H1 (cell line): Measurements from ENCODE around the gene NUBP2. TPM values are rescaled to one million over a fixed set of nuclear protein-coding genes. Genes with fewer than 3 reads are reported as not detected.

Source experiments
- CTCF ChIA-PET: fragments of 300-600 bp; sonication (Branson Sonifier 250); formaldehyde crosslinking; loops from one replicate; lab custom pipeline; 2021; ENCODE audit not compliant: partially characterized antibody; lab: Charles Lee
- POLR2A ChIA-PET: fragments of 300-600 bp; sonication (Branson Sonifier 250); formaldehyde crosslinking; loops from one replicate; lab custom pipeline; 2021; ENCODE audit warnings: inconsistent platforms; ENCODE audit not compliant: partially characterized antibody; lab: Charles Lee
- DNase-seq, 2 experiments: peaks; one replicate each; pipeline versions ENCODE4 v3.0.0 to v3.0.0-alpha.2; 2010 to 2022; ENCODE audit warnings: low spot score in 2 of 2, low read depth in 1 of 2, mixed read lengths in 1 of 2
- FAIRE-seq: peaks from 2 replicates; lab custom pipeline; 2011; peaks lifted over from hg19 to GRCh38; lab: Jason Lieb, UNC
- H2AFZ ChIP-seq: 2 replicates; pipeline ENCODE4 v1.8.1; 2012; ENCODE audit warnings: low read length, inconsistent platforms
- H2AK5ac ChIP-seq: 2 replicates; pipeline ENCODE4 v1.6.1; 2013; ENCODE audit warnings: low read depth, low read length
- H2BK120ac ChIP-seq: replicated peaks from 2 replicates; pipeline ENCODE3; 2013; ENCODE audit warnings: low read depth, low read length, inconsistent platforms
- H2BK12ac ChIP-seq: 2 replicates; pipeline ENCODE4 v1.6.1; 2013; ENCODE audit warnings: low read depth, low read length
- H2BK15ac ChIP-seq: 2 replicates; pipeline ENCODE4 v1.6.1; 2013; ENCODE audit warnings: low read length
- H2BK20ac ChIP-seq: 2 replicates; pipeline ENCODE4 v1.6.1; 2013; ENCODE audit warnings: low read length
- H2BK5ac ChIP-seq: 2 replicates; pipeline ENCODE4 v1.6.1; 2013; ENCODE audit warnings: low read depth, low read length
- H3K14ac ChIP-seq: 2 replicates; pipeline ENCODE4 v1.6.1; 2013; ENCODE audit warnings: inconsistent platforms; ENCODE audit not compliant: insufficient read length
- H3K18ac ChIP-seq: 2 replicates; pipeline ENCODE4 v1.6.1; 2013; ENCODE audit warnings: low read length; ENCODE audit errors: extremely low read depth
- H3K23ac ChIP-seq: 2 replicates; pipeline ENCODE4 v1.6.1; 2013; ENCODE audit warnings: inconsistent platforms; ENCODE audit not compliant: insufficient read length
- H3K23me2 ChIP-seq: 2 replicates; pipeline ENCODE4 v1.6.1; 2013; ENCODE audit warnings: low read depth, low read length
- H3K27ac ChIP-seq: 2 replicates; pipeline ENCODE4 v1.6.1; 2011; ENCODE audit warnings: low read depth, low read length, inconsistent platforms
- H3K27me3 ChIP-seq, 4 experiments: replicated peaks in 1 of 4; 1 replicate in 1 of 4; 2 replicates in 3 of 4; pipeline versions ENCODE4 v1.6.1 to v1.8.1; 2011 to 2013; ENCODE audit warnings: low read length in 3 of 4, mild to moderate bottlenecking in 3 of 4, inconsistent platforms in 2 of 4, mixed read lengths in 2 of 4, moderate library complexity in 1 of 4; ENCODE audit not compliant: control insufficient read depth in 3 of 4, insufficient read depth in 3 of 4; ENCODE audit errors: extremely low read depth in 1 of 4
- H3K36me3 ChIP-seq, 4 experiments: 2 replicates each; pipeline versions ENCODE4 v1.6.1 to v1.8.1; 2011 to 2013; ENCODE audit warnings: mild to moderate bottlenecking in 4 of 4, low read length in 3 of 4, moderate library complexity in 2 of 4, control low read depth in 1 of 4, inconsistent platforms in 1 of 4; ENCODE audit not compliant: insufficient read depth in 4 of 4, control insufficient read depth in 2 of 4
- H3K4ac ChIP-seq: replicated peaks from 2 replicates; pipeline ENCODE3; 2013; ENCODE audit warnings: low read length, low read depth, mixed read lengths, inconsistent platforms; ENCODE audit not compliant: insufficient read length
- H3K4me1 ChIP-seq, 4 experiments: replicated peaks in 1 of 4; 1 replicate in 1 of 4; 2 replicates in 3 of 4; pipeline versions ENCODE4 v1.6.1 to v1.8.1; 2011 to 2013; ENCODE audit warnings: low read length in 3 of 4, inconsistent platforms in 2 of 4, mixed read lengths in 1 of 4; ENCODE audit not compliant: insufficient read depth in 4 of 4, control insufficient read depth in 3 of 4
- H3K4me2 ChIP-seq, 2 experiments: 2 replicates each; pipeline versions ENCODE4 v1.6.1 to v1.8.1; 2011 to 2013; ENCODE audit warnings: low read depth in 2 of 2, low read length in 2 of 2, control low read depth in 1 of 2, inconsistent platforms in 1 of 2, mild to moderate bottlenecking in 1 of 2; ENCODE audit not compliant: insufficient read depth in 1 of 2
- H3K4me3 ChIP-seq, 4 experiments: fragments of 200-600, 300-600 bp in 1 of 4; sonication (generic), shearing (Covaris generic), sonication (Bioruptor Twin) in 1 of 4; 2 replicates each; pipeline versions ENCODE4 v1.5.1 to v1.8.1; 2011 to 2016; ENCODE audit warnings: low read length in 4 of 4, low read depth in 3 of 4, control low read depth in 2 of 4, inconsistent platforms in 2 of 4, mild to moderate bottlenecking in 2 of 4, mixed read lengths in 1 of 4, moderate library complexity in 1 of 4; ENCODE audit not compliant: insufficient read depth in 2 of 4; ENCODE audit errors: extremely low read depth in 1 of 4
- H3K56ac ChIP-seq: replicated peaks from 2 replicates; pipeline ENCODE3; 2013; ENCODE audit warnings: low read depth, mild to moderate bottlenecking, mixed read lengths, low read length, inconsistent platforms; ENCODE audit not compliant: insufficient read length
- H3K79me1 ChIP-seq: 2 replicates; pipeline ENCODE4 v1.6.1; 2013; ENCODE audit warnings: low read depth, low read length, control low read depth
- H3K79me2 ChIP-seq, 2 experiments: 2 replicates each; pipeline versions ENCODE4 v1.6.1 to v1.8.1; 2012 to 2013; ENCODE audit warnings: low read length in 2 of 2, mild to moderate bottlenecking in 2 of 2, inconsistent platforms in 1 of 2; ENCODE audit not compliant: insufficient read depth in 2 of 2, control insufficient read depth in 1 of 2
- H3K9ac ChIP-seq, 4 experiments: replicated peaks in 1 of 4; 1 replicate in 1 of 4; 2 replicates in 3 of 4; pipeline versions ENCODE4 v1.6.1 to v1.8.1; 2011 to 2013; ENCODE audit warnings: low read depth in 3 of 4, low read length in 3 of 4, control low read depth in 2 of 4, mild to moderate bottlenecking in 2 of 4, moderate library complexity in 2 of 4, inconsistent platforms in 1 of 4; ENCODE audit errors: extremely low read depth in 1 of 4
- H3K9me3 ChIP-seq, 2 experiments: 2 replicates each; pipeline versions ENCODE4 v1.6.1 to v1.8.1; 2012 to 2013; ENCODE audit warnings: mild to moderate bottlenecking in 2 of 2, moderate library complexity in 2 of 2, control low read depth in 1 of 2, inconsistent platforms in 1 of 2, low read depth in 1 of 2, low read length in 1 of 2, mixed read lengths in 1 of 2; ENCODE audit not compliant: insufficient read depth in 2 of 2
- H4K20me1 ChIP-seq, 2 experiments: replicated peaks in 1 of 2; 2 replicates each; pipeline versions ENCODE3 to v1.8.1; 2011 to 2013; ENCODE audit warnings: inconsistent platforms in 2 of 2, low read length in 2 of 2, mild to moderate bottlenecking in 1 of 2; ENCODE audit not compliant: insufficient read depth in 2 of 2, control insufficient read depth in 1 of 2
- H4K5ac ChIP-seq: 2 replicates; pipeline ENCODE4 v1.6.1; 2013; ENCODE audit warnings: low read length, low read depth, mixed read lengths, inconsistent platforms; ENCODE audit not compliant: insufficient read length
- H4K8ac ChIP-seq: 2 replicates; pipeline ENCODE4 v1.8.0; 2013; ENCODE audit warnings: mild to moderate bottlenecking, moderate library complexity, low read length, inconsistent platforms; ENCODE audit not compliant: insufficient read depth; ENCODE audit errors: extremely low read depth
- H4K91ac ChIP-seq: replicated peaks from 2 replicates; pipeline ENCODE3; 2013; ENCODE audit warnings: low read length, mixed read lengths, inconsistent platforms; ENCODE audit not compliant: insufficient read length
- ATF2 ChIP-seq: IDR thresholded peaks from 2 replicates; pipeline ENCODE4 v1.6.1; 2012; ENCODE audit warnings: low read length, inconsistent platforms
- BACH1 ChIP-seq: IDR thresholded peaks from 2 replicates; pipeline ENCODE4 v1.6.1; 2012; ENCODE audit warnings: low read length, improper control_type of control experiment
- CBX5 ChIP-seq: fragments of 300-800, 300-1000 bp; sonication (generic); IDR thresholded peaks from 2 replicates; pipeline ENCODE4 v1.7.1; 2016; ENCODE audit warnings: antibody characterized with exemption, low read length, low read depth
- CTCF ChIP-seq, 3 experiments: IDR thresholded peaks; 1 replicate in 2 of 3; 2 replicates in 1 of 3; pipeline versions ENCODE4 v1.5.1 to v1.6.1; 2011; ENCODE audit warnings: low read length in 3 of 3, mild to moderate bottlenecking in 3 of 3, inconsistent platforms in 2 of 3, low read depth in 1 of 3, moderate library complexity in 1 of 3; ENCODE audit not compliant: insufficient read depth in 1 of 3; ENCODE audit errors: control extremely low read depth in 1 of 3
- JUN ChIP-seq: IDR thresholded peaks from 2 replicates; pipeline ENCODE4 v1.6.1; 2011; ENCODE audit warnings: low read depth, mild to moderate bottlenecking, improper control_type of control experiment, low read length
- SIN3A ChIP-seq, 2 experiments: IDR thresholded peaks in 1 of 2; conservative IDR thresholded peaks in 1 of 2; 2 replicates each; pipeline ENCODE4 v1.6.1; 2011 to 2012; ENCODE audit warnings: low read length in 2 of 2, improper control_type of control experiment in 1 of 2, low read depth in 1 of 2, mild to moderate bottlenecking in 1 of 2
- SIX5 ChIP-seq: IDR thresholded peaks from 2 replicates; pipeline ENCODE4 v1.6.1; 2011; ENCODE audit warnings: mild to moderate bottlenecking, low read depth, low read length
- TBP ChIP-seq: IDR thresholded peaks from 2 replicates; pipeline ENCODE4 v1.6.1; 2011; ENCODE audit warnings: low read depth, low read length, improper control_type of control experiment
- WGBS, 2 experiments: shearing (Covaris generic) in 1 of 2; methylation state at CpG; one replicate each; pipeline versions ENCODE4 v1.1.6 to v1.1.7; 2013 to 2015; ENCODE audit warnings: low lambda C conversion rate in 2 of 2, mixed read lengths in 2 of 2, inconsistent platforms in 1 of 2, low coverage in 1 of 2, missing lambda C conversion rate in 1 of 2; ENCODE audit not compliant: insufficient replicate concordance in 2 of 2, insufficient coverage in 1 of 2, insufficient read length in 1 of 2; ENCODE audit errors: extremely low coverage in 1 of 2, missing lambda C conversion rate in 1 of 2; 5-methylcytosine and 5-hydroxymethylcytosine counted together
- polyA plus RNA-seq, 7 experiments: library from polyadenylated mRNA; depleted of rRNA in 3 of 7; stranded (reverse) in 5 of 7; unstranded in 2 of 7; fragments of >200 nt in 5 of 7; fragments of 200-250 nt in 2 of 7; gene quantifications; 1 replicate in 5 of 7; 2 replicates in 1 of 7; 4 replicates in 1 of 7; pipeline versions ENCODE4 v1.2.1 to v1.2.3, GENCODE V29; 2011 to 2013; ENCODE audit warnings: missing spikeins in 2 of 7, mixed read lengths in 2 of 7
- total RNA-seq: library from RNA; stranded (reverse); fragmentation: NEBNext Ultra II Directional; extraction: Animal tissue kit (Norgen Biotek cat#: 25700); gene quantifications from 2 replicates; pipeline ENCODE4 v1.2.1, GENCODE V29; 2021

Gene NUBP2
- total and polyA plus RNA-seq, 2 of the 8 experiments (the other 6 are each of a cell fraction or from before 2014, with no cell fraction given), result 70.3 to 96.9 TPM

GRCh38 chr16:1766231-1766630, 16.5 kb upstream of the NUBP2 start:
- no peak overlapping the region for H3K23ac ChIP-seq
- CTCF ChIA-PET, result interaction anchor here (1.3 to 3.1 kb wide), 2 partner anchors 7 to 25 kb away, joined by 3 to 13 read pairs; partner anchors contain the start of genes EME2 and MRPS34
- H3K79me2 ChIP-seq, result no peaks in the 10 kb centered on the region; a peak in 1 of 4 replicates
- H3K79me1 ChIP-seq, result no peaks in the 10 kb centered on the region
- no peak overlapping the region for H4K91ac ChIP-seq
- no peak overlapping the region for H2BK5ac ChIP-seq
- H3K36me3 ChIP-seq, result peaks cover 3 to 37% (median 7%) of the 10 kb centered on the region in 4 experiments; a peak in 4 of 8 replicates
- H2BK20ac ChIP-seq, result no peak overlapping the region
- H2BK120ac ChIP-seq, result no peak overlapping the region
- 96% methylated on average over 18 of the region's 19 CpGs; no CpG with 5 or more reads in 1 of the 2 experiments for WGBS, 2 experiments
- no peaks in the 10 kb centered on the region; a peak in 1 of 7 replicates for H3K27me3 ChIP-seq
- no peak overlapping the region for H2BK12ac ChIP-seq
- no peak overlapping the region for H3K14ac ChIP-seq
- no peak overlapping the region for H2AFZ ChIP-seq
- FAIRE-seq, result no peak
- H3K4ac ChIP-seq, result no peak overlapping the region
- H4K20me1 ChIP-seq, result peaks cover 1 to 13% of the 10 kb centered on the region in 2 experiments
- H3K23me2 ChIP-seq, result peaks cover 7% of the 10 kb centered on the region; the same call in 1 of the 2 replicates
- no peak overlapping the region for H2AK5ac ChIP-seq
- H3K27ac ChIP-seq, result no peak overlapping the region
- no peaks in the 10 kb centered on the region; a peak in 1 of 4 replicates for H3K9me3 ChIP-seq
- no peak overlapping the region for H4K8ac ChIP-seq
- no peak overlapping the region for H3K56ac ChIP-seq
- H3K4me1 ChIP-seq, result peaks cover 0 to 21% (median 12%) of the 10 kb centered on the region in 4 experiments; a peak in 5 of 7 replicates
- no peak overlapping the region for H3K9ac ChIP-seq
- H3K4me3 ChIP-seq, result no peak overlapping the region
- no peak overlapping the region for H4K5ac ChIP-seq
- H3K18ac ChIP-seq, result no peak overlapping the region
- no peak for DNase-seq
- POLR2A ChIA-PET, result interaction anchor here (1.3 to 13.5 kb wide), 2 partner anchors 13 to 88 kb away, joined by 3 to 246 read pairs; partner anchors contain the start of genes JPT2, NUBP2 and SPSB3
- no peak overlapping the region for H2BK15ac ChIP-seq
- H3K4me2 ChIP-seq, result no peak overlapping the region
- TF ChIP-seq SIN3A (conservative IDR thresholded peaks at IDR 0.05 in 1 of 2, IDR thresholded peaks at IDR 0.05 in 1 of 2; ENCODE audit: low read depth in 1 of 2, low read length in 2 of 2) (no peak), CBX5 (no peak), TBP (no peak), SIX5 (no peak), ATF2 (no peak), JUN (no peak), BACH1 (no peak), CTCF (IDR thresholded peaks at IDR 0.05; ENCODE audit: control extremely low read depth in 1 of 3, insufficient read depth in 1 of 3, low read depth in 1 of 3, low read length in 3 of 3) (no peak)
